Neuronal stem cell (in vitro differentiated cells): ENCODE results near the gene SPSB2.

ENCODE experiments used
- DNase-seq: peaks from one replicate; pipeline ENCODE4 v3.0.0-alpha.2; 2013; ENCODE audit warnings: low spot score
- H2AFZ ChIP-seq: one replicate; pipeline ENCODE4 v1.6.1; 2013; ENCODE audit warnings: mild to moderate bottlenecking, low read length, inconsistent platforms
- H2AK5ac ChIP-seq: 2 replicates; pipeline ENCODE4 v1.6.1; 2013; ENCODE audit warnings: low read depth, mild to moderate bottlenecking, inconsistent platforms, low read length, moderate library complexity, mixed read lengths
- H2BK120ac ChIP-seq: 2 replicates; pipeline ENCODE4 v1.6.1; 2013; ENCODE audit warnings: low read depth, mild to moderate bottlenecking, inconsistent platforms, low read length, moderate library complexity, mixed read lengths
- H2BK12ac ChIP-seq: one replicate; pipeline ENCODE4 v1.6.1; 2013; ENCODE audit warnings: low read length, inconsistent platforms
- H2BK15ac ChIP-seq: 2 replicates; pipeline ENCODE4 v1.6.1; 2013; ENCODE audit warnings: mild to moderate bottlenecking, low read length, inconsistent platforms, mixed read lengths
- H2BK5ac ChIP-seq: one replicate; pipeline ENCODE4 v1.6.1; 2013; ENCODE audit warnings: inconsistent platforms, mild to moderate bottlenecking, low read length, moderate library complexity
- H3K14ac ChIP-seq: one replicate; pipeline ENCODE4 v1.6.1; 2013; ENCODE audit warnings: low read length, inconsistent platforms
- H3K18ac ChIP-seq: 2 replicates; pipeline ENCODE4 v1.6.1; 2013; ENCODE audit warnings: low read length, inconsistent platforms
- H3K23ac ChIP-seq: 2 replicates; pipeline ENCODE4 v1.6.1; 2013; ENCODE audit warnings: low read depth, mild to moderate bottlenecking, mixed read lengths, low read length, inconsistent platforms; ENCODE audit not compliant: poor library complexity
- H3K27ac ChIP-seq: replicated peaks from 3 replicates; pipeline ENCODE4 v1.5.1; 2013; ENCODE audit warnings: low read length, inconsistent platforms
- H3K27me3 ChIP-seq, 3 experiments: 2 replicates each; pipeline ENCODE4 v1.6.1; 2013; ENCODE audit warnings: low read length in 3 of 3, mild to moderate bottlenecking in 2 of 3, inconsistent platforms in 1 of 3, low read depth in 1 of 3, mixed read lengths in 1 of 3, moderate library complexity in 1 of 3; ENCODE audit not compliant: control insufficient read depth in 3 of 3, insufficient read depth in 3 of 3
- H3K36me3 ChIP-seq, 2 donors: replicated peaks in 1 of 2; 2 replicates each; pipeline ENCODE4 v1.6.1; 2013; ENCODE audit warnings: low read length in 2 of 2; ENCODE audit not compliant: control insufficient read depth in 2 of 2, insufficient read depth in 2 of 2
- H3K4ac ChIP-seq: 2 replicates; pipeline ENCODE4 v1.6.1; 2013; ENCODE audit warnings: inconsistent platforms, mild to moderate bottlenecking, low read length, moderate library complexity
- H3K4me1 ChIP-seq, 2 donors: 1 replicate in 1 of 2; 2 replicates in 1 of 2; pipeline ENCODE4 v1.6.1; 2013; ENCODE audit warnings: low read length in 2 of 2, low read depth in 1 of 2; ENCODE audit not compliant: control insufficient read depth in 2 of 2, insufficient read depth in 1 of 2
- H3K4me2 ChIP-seq: one replicate; pipeline ENCODE4 v1.6.1; 2013; ENCODE audit warnings: mild to moderate bottlenecking, low read length, inconsistent platforms; ENCODE audit not compliant: insufficient read depth, poor library complexity, severe bottlenecking
- H3K4me3 ChIP-seq, 2 donors: 2 replicates each; pipeline ENCODE4 v1.5.1; 2013; ENCODE audit warnings: low read length in 2 of 2, mild to moderate bottlenecking in 2 of 2, inconsistent platforms in 1 of 2, moderate library complexity in 1 of 2
- H3K79me1 ChIP-seq: one replicate; pipeline ENCODE4 v1.6.1; 2013; ENCODE audit warnings: low read depth, mild to moderate bottlenecking, inconsistent platforms, low read length, moderate library complexity
- H3K9ac ChIP-seq: one replicate; pipeline ENCODE4 v1.6.1; 2013; ENCODE audit warnings: mild to moderate bottlenecking, low read depth, low read length, inconsistent platforms; ENCODE audit not compliant: poor library complexity
- H3K9me3 ChIP-seq, 2 donors: replicated peaks in 1 of 2; 2 replicates each; pipeline versions ENCODE3 to v1.6.1; 2013; ENCODE audit warnings: low read length in 2 of 2, mild to moderate bottlenecking in 2 of 2, inconsistent platforms in 1 of 2, low read depth in 1 of 2, mixed read lengths in 1 of 2, moderate library complexity in 1 of 2; ENCODE audit not compliant: control insufficient read depth in 2 of 2, insufficient read depth in 1 of 2
- H4K8ac ChIP-seq: one replicate; pipeline ENCODE4 v1.6.1; 2013; ENCODE audit warnings: low read depth, mild to moderate bottlenecking, inconsistent platforms, low read length, moderate library complexity
- H4K91ac ChIP-seq: one replicate; pipeline ENCODE4 v1.6.1; 2013; ENCODE audit warnings: low read length, low read depth, mild to moderate bottlenecking, inconsistent platforms; ENCODE audit not compliant: poor library complexity
- WGBS, 2 donors: extraction: QIAGEN DNeasy Blood & Tissue Kit; methylation state at CpG; one replicate each; pipeline ENCODE4 v1.1.7; 2013; ENCODE audit warnings: missing lambda C conversion rate in 2 of 2, mixed read lengths in 1 of 2; ENCODE audit not compliant: insufficient read length in 2 of 2, insufficient replicate concordance in 1 of 2; ENCODE audit errors: extremely low coverage in 2 of 2; 5-methylcytosine and 5-hydroxymethylcytosine counted together

SPSB2 gene

DNA sequence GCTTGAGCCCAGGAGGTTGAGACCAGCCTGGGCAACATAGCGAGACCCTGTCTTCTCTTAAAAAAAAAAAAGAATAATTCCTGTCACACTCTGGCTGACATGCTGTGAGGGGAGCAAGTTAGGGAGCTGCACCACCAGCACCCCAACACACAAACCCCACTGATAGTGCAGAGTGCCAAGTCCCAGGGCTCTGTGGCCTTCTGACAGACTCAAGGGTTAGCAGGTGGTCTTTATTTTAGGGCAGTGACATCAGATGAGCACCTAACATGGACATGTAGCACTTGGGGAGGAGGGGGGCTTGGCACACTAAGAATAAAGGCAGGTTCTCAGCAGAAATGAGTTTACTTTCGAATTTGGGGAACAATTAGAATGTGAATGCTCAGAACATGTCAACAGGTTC, 14.3 kb downstream of the SPSB2 start:
- Histone ChIP-seq H3K27me3 (no peaks in the 10 kb centered on the region), H4K8ac (no peak overlapping the region), H3K14ac (no peak overlapping the region), H2BK12ac (no peak overlapping the region), H3K4me2 (no peak overlapping the region), H3K4me3 (no peak overlapping the region), H2BK15ac (no peak overlapping the region), H3K18ac (no peak overlapping the region), H3K27ac (no peak overlapping the region), H3K36me3 (peaks cover 64 to 98% of the 10 kb centered on the region in 2 donors), H3K9me3 (no peaks in the 10 kb centered on the region), H2BK5ac (no peak overlapping the region), H2BK120ac (no peak overlapping the region), H3K79me1 (peaks cover 7% of the 10 kb centered on the region), H4K91ac (no peak overlapping the region), H2AK5ac (no peak overlapping the region), H2AFZ (no peak overlapping the region), H3K4ac (no peak overlapping the region), H3K23ac (no peak overlapping the region), H3K9ac (no peak overlapping the region), H3K4me1 (no peaks in the 10 kb centered on the region)
- no peak for DNase-seq
- no CpG with 5 or more reads among the region's 2 CpGs for WGBS, 2 donors

DNA sequence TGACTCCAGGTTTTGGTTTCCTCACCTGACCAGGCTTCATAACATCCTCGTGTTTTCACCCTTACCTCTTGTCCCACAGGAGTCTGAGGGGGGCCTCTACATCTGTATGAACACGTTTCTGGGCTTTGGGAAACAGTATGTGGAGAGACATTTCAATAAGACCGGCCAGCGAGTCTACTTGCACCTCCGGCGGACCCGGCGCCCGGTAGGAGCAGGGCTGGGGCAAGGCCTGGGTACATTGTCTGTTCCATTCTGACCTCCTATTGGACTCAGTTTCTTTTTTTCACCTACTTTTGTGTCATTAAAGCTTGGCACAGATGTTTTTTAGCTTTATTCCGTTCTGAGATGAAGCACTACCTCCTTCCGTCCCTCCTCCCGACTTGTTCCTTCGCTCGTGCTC, 17.8 kb downstream of the SPSB2 start:
- Histone ChIP-seq H2AK5ac (no peak overlapping the region), H3K18ac (no peak overlapping the region), H2BK15ac (no peak overlapping the region), H3K27ac (no peak overlapping the region), H3K79me1 (peaks cover 13% of the 10 kb centered on the region), H2BK120ac (no peak overlapping the region), H3K4ac (no peak overlapping the region), H3K23ac (no peak overlapping the region), H3K4me1 (peaks cover 8 to 12% of the 10 kb centered on the region in 2 donors), H4K8ac (no peak overlapping the region), H4K91ac (no peak overlapping the region), H3K4me2 (no peak overlapping the region), H2AFZ (no peak overlapping the region), H2BK12ac (no peak overlapping the region), H3K27me3 (no peaks in the 10 kb centered on the region), H3K14ac (no peak overlapping the region), H3K9me3 (no peaks in the 10 kb centered on the region), H2BK5ac (no peak overlapping the region), H3K9ac (no peak overlapping the region), H3K36me3 (peaks cover 40 to 72% of the 10 kb centered on the region in 2 donors), H3K4me3 (no peak overlapping the region)
- no CpG with 5 or more reads among the region's 14 CpGs for WGBS, 2 donors
- no peak for DNase-seq

DNA sequence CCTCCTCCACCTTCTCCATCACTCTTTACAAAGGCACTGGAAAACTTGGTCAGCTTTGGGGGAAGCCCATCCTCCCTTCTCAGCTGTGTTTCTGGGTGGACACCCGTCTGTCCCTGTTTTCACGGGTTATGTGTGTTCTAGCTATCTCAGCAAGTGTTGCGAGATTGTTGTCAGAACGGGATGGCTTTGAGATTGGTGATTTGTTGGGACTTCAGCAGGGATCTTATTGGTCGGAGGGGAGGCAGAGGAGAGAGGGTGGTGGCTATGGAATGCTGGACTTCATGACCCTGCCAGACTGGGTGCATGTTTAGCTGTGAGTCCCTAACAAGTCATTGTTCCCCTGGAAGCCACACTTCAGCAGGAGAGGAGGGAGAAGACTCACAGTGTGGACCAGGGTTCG, 19.1 kb downstream of the SPSB2 start:
- no peak overlapping the region for H2AFZ ChIP-seq
- H2BK15ac ChIP-seq = no peak overlapping the region
- H2BK5ac ChIP-seq = no peak overlapping the region
- no peak overlapping the region for H3K4me3 ChIP-seq
- H4K8ac ChIP-seq = no peak overlapping the region
- peaks cover 10 to 17% of the 10 kb centered on the region in 2 donors for H3K4me1 ChIP-seq
- H2BK120ac ChIP-seq = no peak overlapping the region
- no peak overlapping the region for H2BK12ac ChIP-seq
- H3K4me2 ChIP-seq = no peak overlapping the region
- no peak overlapping the region for H4K91ac ChIP-seq
- no peak overlapping the region for H3K27ac ChIP-seq
- no peak overlapping the region for H3K4ac ChIP-seq
- H3K36me3 ChIP-seq = peaks cover 40 to 75% of the 10 kb centered on the region in 2 donors
- no CpG with 5 or more reads among the region's 6 CpGs for WGBS, 2 donors
- H3K14ac ChIP-seq = no peak overlapping the region
- peaks cover 13% of the 10 kb centered on the region for H3K79me1 ChIP-seq
- H3K9me3 ChIP-seq = no peaks in the 10 kb centered on the region
- H3K27me3 ChIP-seq = no peaks in the 10 kb centered on the region
- H2AK5ac ChIP-seq = no peak overlapping the region
- no peak overlapping the region for H3K9ac ChIP-seq
- H3K18ac ChIP-seq = no peak overlapping the region
- no peak for DNase-seq
- no peak overlapping the region for H3K23ac ChIP-seq

DNA sequence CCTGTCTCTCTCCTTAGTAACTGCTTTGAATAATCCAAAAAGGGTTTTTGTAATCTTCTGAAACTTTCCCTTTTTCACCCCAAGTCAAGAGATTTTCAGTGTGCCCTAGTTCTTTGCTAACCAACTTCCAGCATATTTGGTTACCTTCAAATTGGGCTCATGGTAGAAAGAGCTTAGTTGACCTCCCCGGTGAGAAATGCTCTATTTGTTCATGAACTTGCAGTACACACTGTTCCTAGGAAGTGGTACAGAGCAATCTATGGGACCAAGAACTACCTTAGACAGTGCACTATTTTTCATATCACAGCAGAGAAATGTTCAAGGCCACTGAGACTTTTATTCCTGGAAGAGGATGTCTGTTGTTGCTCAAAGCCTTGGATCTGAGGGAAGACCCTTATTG, 19.5 kb downstream of the SPSB2 start:
- Histone ChIP-seq H3K4me1 (peaks cover 10 to 17% of the 10 kb centered on the region in 2 donors), H3K18ac (no peak overlapping the region), H3K23ac (no peak overlapping the region), H3K79me1 (peaks cover 13% of the 10 kb centered on the region), H3K9ac (no peak overlapping the region), H2AK5ac (no peak overlapping the region), H4K91ac (no peak overlapping the region), H2BK5ac (no peak overlapping the region), H2BK120ac (no peak overlapping the region), H2BK15ac (no peak overlapping the region), H3K4ac (no peak overlapping the region), H2AFZ (no peak overlapping the region), H3K27ac (no peak overlapping the region), H3K27me3 (no peaks in the 10 kb centered on the region), H3K4me2 (no peak overlapping the region), H3K9me3 (no peaks in the 10 kb centered on the region), H3K4me3 (peak overlapping the region in 1 of 2 donors; percentile 77), H2BK12ac (no peak overlapping the region), H4K8ac (no peak overlapping the region), H3K14ac (no peak overlapping the region), H3K36me3 (peaks cover 39 to 75% of the 10 kb centered on the region in 2 donors)
- no peak for DNase-seq
- no CpG with 5 or more reads among the region's 1 CpG for WGBS, 2 donors
